ENCODE results near the gene RPS5.

GRCh38 chr19:58417071-58417470 is 30.0 kb downstream of the RPS5 start:
- no peak for TF ChIP-seq CTCF (IDR thresholded peaks at IDR 0.05)
- TF ChIP-seq POLR2A (IDR thresholded peaks at IDR 0.05) = no peak

Data from thyroid gland (tissue), 4 donors.